Activated CD8-positive, alpha-beta memory T cell treated with anti-CD3 and anti-CD28 coated beads, Interleukin-2, amount 50 U/mL, for 1 hour (primary cell): Measurements from ENCODE around the gene ZNF468.
"Not testable (repeated sequence)": the region's sequence is repeated elsewhere in the genome, so short reads cannot be mapped to it uniquely, and the experiment has no call there.

Source experiments
- DNase-seq: peaks from one replicate; pipeline ENCODE4 v3.0.0-alpha.2; 2020; ENCODE audit errors: extremely low read depth

ZNF468 gene

DNA sequence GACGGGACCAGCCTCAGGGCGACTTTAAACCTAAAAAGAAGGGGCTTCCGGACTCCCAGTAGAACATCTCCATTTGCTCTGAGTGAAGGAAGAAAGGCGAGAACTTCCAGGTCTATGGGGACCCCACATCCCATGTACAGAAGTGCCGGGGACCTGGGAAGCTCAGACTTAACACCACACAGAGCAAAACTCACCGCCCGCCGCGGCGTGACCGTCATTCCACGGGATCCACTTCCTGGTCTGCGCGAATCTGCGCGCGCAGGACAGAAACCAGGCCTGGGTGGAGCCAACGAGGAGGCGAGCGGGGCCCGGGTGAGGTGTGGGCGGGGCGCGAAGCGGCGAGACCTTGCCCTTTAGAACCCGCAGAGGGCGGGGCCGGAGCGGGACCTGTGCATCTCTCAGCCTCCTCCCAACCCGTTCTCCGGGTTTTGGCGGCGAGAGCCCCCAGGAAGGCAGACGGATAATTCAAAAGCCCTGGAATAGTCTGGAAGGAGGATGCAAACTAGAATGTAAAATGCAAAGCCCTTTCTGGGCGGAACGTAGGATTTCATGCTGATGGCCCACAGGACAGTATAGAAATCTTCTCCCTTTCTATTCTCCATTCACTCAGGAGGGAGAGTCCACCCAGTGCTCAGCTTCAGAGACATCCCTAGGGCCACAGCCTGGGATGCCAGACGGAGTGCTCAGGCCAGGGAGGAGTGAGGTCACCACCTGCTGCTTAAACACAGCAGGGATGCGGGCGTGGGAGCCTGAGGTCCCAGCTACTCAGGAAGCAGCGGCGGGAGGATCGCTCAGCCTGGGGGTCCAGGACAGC, at the start of gene ZNF468:
TSS of gene ZNF468 (minus strand) at position 242 of the 814 bp plus-strand sequence. CDS start 3,347 bp downstream, outside the sequence.
- peak; percentile 12 for DNase-seq

DNA sequence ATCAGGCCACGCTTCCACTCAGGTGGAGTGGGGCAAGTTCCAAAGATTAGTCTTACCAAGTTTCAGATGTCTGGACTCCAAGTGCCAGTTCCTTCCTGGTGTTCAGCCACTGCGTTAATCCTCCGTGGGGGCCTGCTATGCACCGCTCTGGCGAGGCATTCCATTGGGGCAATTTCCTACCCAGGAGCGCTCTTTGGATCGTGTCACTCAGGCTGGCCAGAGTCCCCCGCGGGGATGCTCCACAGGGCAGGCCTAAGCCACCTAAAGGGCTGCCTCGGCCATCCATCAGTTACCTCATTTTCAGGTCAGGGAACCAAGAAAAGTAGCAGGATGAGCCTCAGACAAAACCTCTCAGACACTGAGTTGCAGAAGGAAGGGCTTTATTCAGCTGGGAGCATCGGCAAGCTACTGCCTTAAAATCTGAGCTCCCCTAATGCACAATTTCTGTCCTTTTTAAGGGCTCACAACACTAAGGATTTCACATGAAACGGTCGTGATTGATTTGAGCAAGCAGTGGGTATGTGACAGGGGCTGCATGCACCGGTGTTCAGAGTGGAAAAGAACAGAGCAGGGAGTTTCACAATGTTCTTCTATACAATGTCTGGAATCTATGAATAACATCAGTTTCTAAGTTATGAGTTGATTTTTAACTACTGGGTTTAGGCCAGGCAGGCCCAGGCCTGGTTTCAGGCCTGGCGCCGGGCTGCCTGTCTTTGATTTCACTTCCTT, 46.8 kb upstream of the ZNF468 start:
- not testable (repeated sequence) for DNase-seq

DNA sequence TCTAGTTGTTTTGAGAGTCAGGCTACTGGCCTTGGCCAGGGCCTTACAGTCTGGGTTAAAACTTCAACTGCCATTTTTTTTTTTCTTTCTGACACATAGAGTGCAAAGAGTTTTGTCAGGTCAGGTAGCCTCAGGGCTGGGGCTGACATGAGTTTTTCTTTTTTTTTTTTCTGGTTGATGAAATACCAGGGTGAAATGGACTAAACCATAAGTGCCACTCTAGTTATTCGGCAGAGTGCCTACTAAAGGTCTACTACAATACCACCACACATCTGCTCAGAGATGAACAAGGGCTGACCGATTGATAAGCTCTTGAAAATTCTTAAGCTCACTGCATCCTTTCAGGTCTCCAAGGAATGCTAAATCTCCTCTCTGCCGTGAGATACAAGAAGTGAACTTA, 44.4 kb upstream of the ZNF468 start:
- no peak for DNase-seq

DNA sequence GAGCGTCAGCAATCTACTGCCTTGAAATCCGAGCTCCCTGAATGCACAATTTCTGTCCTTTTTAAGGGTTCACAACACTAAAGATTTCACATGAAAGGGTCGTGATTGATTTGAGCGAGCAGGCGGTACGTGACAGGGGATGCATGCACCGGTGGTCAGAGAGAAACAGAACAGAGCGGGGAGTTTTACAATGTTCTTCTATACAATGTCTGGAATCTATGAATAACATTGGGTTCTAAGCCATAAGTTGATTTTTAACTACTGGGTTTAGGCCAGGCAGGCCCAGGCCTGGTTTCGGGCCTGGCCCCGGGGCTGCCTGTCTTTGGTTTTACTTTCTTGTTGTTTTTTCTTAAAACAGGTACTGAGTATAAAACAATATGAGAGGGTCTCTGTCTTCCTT, 41.2 kb upstream of the ZNF468 start:
- DNase-seq: not testable (repeated sequence)

DNA sequence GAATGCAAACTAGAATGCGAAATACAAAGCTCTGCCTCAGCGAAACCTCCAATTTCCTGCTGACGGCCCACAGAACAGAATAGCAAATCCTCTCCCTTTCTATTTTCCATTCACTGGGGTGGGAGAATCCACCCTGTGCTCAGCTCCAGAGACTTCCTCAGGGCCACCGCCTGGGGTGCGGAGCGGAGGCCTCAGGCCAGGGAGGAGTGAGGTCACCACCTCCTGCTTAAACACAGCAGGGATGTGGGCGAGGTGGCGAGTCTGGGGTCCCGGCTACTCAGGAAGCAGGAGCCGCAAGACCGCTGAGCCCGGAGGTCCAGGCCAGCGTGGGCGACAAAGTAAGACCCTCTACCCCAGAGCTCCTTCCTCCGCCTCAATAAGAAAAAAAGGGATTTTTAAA, 40.7 kb upstream of the ZNF468 start:
- DNase-seq: no peak

DNA sequence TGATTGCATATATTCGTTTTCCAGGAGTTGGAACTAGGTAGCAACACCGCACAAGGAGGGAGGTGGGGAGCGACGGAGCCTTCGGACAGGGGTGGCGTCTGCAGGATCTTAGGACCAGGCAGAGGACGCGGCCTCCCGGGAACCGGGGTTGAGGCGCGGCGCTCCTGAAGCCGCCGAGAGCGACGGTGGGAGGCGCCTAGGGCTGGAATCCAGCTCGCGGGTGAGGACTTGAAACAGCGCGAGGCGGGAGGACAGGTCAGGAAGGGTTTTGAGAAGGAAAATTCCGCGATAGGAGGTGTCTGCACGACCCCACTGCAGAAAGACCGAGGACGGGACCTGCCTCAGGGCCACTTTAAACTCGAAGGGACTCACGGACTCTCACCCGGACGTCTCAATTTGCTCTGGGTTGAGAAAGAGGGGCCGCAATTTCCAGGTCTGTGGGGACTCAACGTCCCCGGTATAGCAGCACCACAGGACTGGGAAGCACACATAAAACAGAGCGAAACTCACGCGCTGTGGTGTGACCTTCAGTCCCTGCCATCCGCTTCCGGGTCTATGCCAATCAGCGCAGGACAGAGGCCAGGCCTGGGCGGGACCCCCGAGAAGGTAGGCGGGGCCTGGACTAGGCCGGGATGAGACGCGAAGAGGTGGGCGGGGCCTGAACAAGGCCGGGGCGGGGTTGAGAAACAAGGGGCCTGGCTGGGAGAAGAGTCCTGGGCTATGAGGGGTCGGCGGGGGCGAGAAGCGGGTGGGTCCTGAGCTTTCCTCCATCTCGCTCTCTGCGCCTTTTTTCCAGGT, 39.9 kb upstream of the ZNF468 start, which contains the start of gene ZNF320:
TSS of gene ZNF320 (minus strand) at position 498 of the 798 bp plus-strand sequence. CDS start 7,380 bp downstream, outside the sequence.
- DNase-seq: peak; percentile 65

DNA sequence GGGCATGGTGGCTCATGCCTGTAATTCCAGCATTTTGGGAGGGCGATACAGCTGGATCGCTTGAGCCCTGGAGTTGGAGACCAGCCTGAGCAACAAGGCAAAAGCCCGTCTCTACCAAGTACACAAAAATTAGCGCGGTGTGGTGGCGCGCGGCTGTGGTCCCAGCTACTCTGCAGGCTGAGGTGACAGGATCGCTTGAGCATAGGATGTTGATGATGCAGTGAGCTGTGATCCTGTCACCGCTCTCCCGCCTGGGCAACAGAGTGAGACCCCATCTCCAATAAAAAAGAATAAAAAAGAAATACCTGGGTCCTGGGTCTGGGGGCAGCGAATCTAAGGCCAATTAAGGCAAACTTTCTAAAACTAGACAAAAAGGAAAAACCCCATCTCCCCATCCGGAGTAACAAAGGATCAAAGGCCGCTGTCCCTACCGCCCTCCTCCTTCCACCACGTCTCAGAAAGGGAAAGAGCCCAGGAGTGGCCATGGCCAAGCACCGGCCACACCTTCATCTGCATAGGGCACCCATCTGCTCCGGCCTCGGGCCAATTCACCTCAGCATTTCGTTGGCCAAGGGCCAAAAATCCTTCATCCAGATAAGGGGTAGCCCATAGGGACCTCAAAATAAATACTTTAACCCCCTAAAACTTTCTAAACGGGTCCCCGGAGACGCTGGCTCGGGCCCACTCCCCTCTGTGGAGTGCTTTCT, 39.2 kb upstream of the ZNF468 start:
- no peak for DNase-seq

DNA sequence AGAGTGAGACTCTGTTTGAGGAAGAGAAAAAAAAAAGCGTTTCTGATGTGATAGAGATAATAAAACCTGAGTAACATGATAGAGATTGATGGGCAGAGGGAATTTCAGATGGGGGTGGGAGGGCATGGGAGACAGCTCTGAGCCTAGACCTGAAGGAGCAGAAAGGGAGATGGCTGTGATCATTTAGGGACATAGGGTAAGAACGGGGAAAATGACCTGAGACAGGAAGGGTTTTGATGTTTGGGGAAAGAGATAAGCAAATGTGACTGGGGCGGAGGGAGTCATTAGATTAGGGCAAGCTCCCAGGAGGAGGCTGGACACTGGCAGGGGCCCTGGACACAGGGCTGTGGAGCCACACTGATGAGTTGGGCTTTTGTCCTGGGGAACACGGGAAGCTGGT, 33.9 kb upstream of the ZNF468 start:
- DNase-seq: no peak

DNA sequence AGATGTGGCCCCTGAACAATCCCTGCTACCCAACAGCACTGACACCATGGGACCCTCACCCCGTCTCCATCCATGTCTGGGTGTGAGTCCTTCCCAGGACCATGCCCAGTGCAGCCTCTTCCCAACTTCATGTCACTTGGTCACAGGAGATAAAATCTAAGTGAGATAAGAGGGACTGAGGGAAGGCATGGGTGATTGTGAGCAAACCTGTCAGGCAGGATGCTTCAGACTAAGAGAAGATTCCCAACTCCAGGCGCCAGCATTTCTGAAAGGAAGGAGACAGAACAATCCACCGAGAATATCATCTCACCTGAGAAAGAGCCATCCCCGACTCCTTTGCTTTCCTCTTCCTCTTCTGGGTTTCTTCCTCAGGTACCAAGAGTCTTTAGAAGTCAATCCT, 32.5 kb upstream of the ZNF468 start:
- DNase-seq: no peak

DNA sequence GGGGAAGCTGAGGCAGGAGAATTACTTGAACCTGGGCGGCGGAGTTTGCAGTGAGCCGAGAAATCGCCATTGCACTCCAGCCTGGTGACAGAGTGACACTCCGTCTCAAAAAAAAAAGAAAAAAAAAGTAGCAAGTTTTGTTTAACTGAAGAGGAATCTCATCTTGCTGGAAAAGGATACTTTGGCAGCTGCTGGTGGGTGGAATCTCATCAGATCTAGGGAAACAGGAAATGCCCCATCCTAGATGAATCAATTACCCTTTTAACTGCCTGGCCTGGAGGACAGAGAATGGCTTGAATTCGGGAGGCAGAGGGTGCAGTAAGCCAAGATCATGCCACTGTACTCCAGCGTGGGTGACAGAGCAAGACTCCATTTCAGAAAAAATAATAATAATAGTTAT, 31.7 kb upstream of the ZNF468 start:
- DNase-seq: no peak

DNA sequence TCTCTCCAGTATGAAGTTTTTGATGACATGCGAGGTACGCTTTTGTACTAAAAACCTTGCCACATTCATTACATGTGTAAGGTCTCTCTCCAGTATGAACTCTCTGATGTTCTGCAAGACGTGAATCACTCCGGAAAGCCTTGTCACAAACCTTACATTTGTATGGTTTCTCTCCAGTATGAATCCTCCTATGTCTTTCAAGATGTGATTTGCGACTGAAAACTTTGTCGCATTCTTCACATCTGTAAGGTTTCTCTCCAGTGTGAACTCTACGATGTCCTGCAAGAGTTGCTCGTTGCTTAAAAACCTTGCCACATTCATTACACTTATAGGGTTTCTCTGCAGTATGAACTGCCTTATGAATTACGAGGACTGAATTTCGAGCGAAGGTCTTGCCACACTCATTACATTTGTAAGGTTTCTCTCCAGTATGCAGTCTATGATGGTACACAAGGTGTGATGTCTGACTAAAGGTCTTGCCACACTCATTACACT, 23.5 kb upstream of the ZNF468 start:
- DNase-seq: no peak

DNA sequence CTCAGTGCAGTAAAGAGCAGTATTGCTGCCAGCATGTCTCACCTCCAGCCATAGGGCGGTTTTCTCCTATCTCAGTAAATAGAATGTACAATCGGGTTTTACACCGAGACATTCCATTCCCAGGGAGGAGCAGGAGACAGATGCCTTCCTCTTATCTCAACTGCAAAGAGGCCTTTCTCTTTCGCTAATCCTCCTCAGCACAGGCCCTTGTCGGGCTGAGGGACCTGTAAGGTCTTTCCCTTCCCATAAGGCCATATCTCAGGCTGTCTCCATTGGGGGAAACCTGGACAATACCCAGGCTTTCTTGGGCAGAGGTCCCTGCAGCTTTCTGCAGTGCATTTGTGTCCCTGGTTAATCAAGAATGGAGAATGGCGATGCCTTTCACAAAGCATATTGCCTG, 15.6 kb upstream of the ZNF468 start:
- DNase-seq: not testable (repeated sequence)

DNA sequence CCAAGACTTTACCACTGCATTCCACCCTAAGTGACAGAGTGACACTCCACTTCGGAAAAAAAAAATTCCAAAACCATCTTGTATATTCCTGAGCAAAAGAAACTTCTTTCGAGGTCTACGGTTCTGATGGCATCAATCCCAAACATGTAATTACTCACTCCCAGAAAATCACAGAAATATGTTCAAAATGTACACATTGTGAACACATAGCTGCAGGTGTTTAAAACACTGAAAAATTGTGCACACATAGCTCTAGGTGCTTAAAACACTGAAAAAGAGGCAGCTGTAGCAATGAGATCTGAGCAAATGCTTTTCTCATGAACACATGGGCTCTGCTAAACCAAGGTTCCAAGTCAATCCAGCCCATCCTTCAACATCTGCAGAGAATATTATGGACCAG, 14.0 kb upstream of the ZNF468 start:
- DNase-seq: no peak

DNA sequence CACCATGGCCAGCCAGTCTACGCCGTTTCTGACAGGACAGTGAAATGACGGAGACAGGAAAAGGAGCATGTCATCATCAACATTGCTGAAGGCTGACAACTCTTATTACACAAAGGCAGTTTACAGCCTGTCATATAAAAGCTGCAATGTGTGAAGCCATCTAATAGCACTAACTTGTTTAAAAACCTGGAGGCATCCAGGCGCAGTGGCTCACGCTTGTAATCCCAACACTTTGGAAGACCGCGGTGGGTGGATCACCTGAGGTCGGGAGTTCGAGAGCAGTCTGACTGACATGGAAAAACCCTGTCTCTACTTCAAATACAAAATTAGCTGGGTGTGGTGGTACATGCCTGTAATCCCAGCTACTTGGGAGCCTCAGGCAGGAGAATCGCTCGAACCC, 10.6 kb upstream of the ZNF468 start:
- not testable (repeated sequence) for DNase-seq

DNA sequence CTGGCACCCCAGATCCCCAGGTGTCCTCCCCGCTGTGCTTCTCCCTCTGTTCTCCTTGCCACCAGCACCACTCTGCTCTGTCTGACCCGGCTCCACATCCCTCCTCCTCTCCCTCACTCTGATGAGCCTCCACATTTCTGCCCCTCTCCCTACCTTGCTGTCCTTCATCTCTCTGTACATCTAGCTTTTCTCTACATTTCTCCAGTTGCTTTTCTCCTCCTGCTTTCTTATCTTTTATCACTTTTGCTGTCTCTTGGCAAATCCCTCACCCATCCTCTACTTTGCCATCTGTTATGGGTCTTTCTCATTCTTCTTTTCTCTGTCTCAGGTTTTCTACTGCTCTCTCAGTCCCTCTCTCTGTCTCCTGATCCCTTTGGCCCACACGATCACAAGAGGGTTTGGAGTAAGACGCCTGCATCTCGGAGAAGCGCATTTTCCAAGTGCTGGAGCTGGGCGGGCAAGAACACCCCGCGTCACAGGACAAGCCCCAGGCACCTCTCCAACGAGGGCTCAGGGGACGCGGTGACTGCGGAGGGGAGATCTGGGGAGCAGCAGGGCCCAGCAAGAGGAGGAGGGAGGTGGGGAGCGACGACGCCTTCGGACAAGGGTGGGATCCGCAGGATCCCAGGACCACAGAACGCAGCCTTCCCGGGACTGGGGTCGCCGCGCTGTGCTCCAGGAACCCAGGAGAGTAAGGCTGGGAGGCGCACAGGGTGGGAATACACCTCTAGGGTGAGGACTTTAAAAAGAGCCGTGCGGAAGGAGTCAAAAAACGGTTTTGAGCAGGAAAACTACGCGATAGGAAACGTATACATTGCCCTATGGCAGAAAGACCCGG, 660 bp downstream of the ZNF468 start:
- not testable (repeated sequence) for DNase-seq

DNA sequence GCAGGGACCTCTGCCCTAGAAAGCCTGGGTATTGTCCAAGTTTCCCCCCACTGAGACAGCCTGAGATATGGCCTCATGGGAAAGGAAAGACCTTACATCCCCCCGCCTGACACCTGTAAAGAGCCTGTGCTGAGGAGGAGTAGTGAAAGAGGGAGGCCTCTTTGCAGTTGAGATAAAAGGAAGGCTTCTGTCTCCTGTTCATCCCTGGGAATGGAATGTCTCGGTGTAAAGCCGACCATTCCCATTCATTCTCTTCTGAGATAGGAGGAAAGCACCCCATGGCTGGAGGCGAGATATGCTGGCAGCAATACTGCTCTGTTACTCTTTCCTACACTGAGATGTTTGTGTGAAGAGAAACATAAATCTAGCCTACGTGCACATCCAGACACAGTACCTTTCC, 10.1 kb downstream of the ZNF468 start:
- not testable (repeated sequence) for DNase-seq

DNA sequence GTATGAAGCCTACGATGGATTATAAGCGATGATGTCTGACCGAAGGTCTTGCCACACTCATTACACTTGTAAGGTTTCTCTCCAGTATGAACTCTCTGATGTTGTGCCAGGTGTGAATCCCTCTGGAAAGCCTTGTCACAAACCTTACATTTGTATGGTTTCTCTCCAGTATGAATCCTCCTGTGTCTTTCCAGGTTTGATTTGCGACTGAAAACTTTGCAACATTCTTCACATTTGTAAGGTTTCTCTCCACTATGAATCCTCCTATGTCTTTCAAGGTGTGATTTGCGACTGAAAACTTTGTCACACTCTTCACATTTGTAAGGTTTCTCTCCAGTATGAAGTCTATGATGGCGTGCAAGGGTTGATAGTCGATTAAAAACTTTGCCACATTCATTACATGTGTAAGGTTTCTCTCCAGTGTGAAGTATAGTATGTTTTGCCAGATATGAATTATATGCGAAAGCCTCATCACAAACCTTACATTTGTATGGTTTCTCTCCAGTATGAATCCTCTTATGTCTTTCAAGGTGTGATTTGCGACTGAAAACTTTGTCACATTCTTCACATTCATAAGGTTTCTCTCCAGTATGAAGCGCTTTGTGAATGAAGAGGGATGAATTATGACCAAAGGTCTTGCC, 16.5 kb downstream of the ZNF468 start:
- DNase-seq: not testable (repeated sequence)

DNA sequence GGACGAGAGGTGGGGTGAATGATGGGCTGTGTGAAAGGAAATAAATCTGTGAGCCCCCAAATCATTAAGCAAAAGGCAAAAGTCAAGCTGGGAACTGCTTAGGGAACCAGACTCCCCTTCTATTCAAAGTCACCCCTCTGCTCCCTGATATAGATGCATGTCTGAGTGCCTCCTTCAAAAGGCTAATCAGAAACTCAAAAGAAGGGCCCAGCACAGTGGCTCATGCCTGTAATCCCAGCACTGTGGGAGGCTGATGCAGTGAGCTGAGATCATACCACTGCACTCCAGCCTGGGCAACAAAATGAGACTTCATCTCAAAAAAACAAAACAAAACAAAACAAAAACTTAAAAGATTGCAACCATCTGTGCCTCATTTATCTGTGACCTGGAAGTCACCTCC, 23.1 kb downstream of the ZNF468 start:
- DNase-seq: not testable (repeated sequence)

DNA sequence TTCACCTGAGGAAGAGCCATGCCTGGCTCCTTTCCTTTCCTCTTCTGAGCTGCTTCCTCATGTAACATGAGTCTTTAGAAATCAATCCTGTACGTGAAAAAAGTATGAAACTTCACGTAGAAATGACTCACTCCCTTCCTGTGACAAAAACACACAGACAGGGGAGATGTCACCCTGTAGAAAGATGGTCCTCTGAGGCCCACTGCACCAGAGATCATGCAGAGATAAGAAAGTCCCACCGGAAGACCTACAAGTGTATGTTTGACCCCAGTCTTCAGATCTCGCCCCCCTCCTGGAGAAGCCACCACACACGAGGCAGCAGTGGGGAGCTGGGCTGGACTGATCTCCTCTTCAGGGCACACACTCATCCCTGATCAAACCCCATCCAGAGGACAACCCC, 23.9 kb downstream of the ZNF468 start:
- not testable (repeated sequence) for DNase-seq

DNA sequence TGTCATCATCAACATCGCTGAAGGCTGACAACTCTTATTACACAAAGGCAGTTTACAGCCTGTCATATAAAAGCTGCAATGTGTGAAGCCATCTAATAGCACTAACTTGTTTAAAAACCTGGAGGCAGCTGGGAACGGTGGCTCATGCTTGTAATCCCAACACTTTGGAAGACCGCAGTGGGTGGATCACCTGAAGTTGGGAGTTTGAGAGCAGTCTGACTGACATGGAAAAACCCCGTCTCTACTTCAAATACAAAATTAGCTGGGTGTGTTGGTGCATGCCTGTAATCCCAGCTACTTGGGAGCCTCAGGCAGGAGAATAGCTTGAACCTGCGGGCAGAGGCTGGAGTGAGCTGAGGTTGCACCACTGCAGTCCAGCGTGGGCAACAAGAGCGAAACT, 27.6 kb downstream of the ZNF468 start:
- not testable (repeated sequence) for DNase-seq
